Measurements from ENCODE around the gene ZNF2. TPM values are rescaled to one million over a fixed set of nuclear protein-coding genes. Genes with fewer than 3 reads are reported as not detected.

The ZNF2 gene
- total and polyA plus RNA-seq, 2 of the 13 experiments (the other 11 are each of a cell fraction or from before 2014, with no cell fraction given) = 4.3 to 6.1 TPM

GRCh38 chr2:95159690-95160449 is 5.7 kb upstream of the ZNF2 start, which contains the start of gene ZNF514 (continued):
- no peak for TF ChIP-seq SKIL (CRISPR knock-in tag; IDR thresholded peaks at IDR 0.05; ENCODE audit: borderline replicate concordance)
- no peak for TF ChIP-seq SALL1 (CRISPR knock-in tag; IDR thresholded peaks at IDR 0.05)
- TF ChIP-seq ARID4A (CRISPR knock-in tag; IDR thresholded peaks at IDR 0.05; ENCODE audit: borderline replicate concordance) = no peak
- no peak for TF ChIP-seq ZKSCAN5 (CRISPR knock-in tag; IDR thresholded peaks at IDR 0.05)
- TF ChIP-seq KDM1A (CRISPR knock-in tag; IDR thresholded peaks at IDR 0.05) = no peak
- TF ChIP-seq HOXA3 (CRISPR knock-in tag; IDR thresholded peaks at IDR 0.05) = peak; percentile 22; the same call in 1 of the 2 replicates
- TF ChIP-seq CAMTA2 (CRISPR knock-in tag; IDR thresholded peaks at IDR 0.05; ENCODE audit: borderline replicate concordance) = no peak
- TF ChIP-seq ZNF598 (CRISPR knock-in tag; IDR thresholded peaks at IDR 0.05; ENCODE audit: borderline replicate concordance) = 0 out of 2 replicates have a peak, but pooled peaks have one; percentile 33
- TF ChIP-seq ZNF530 (CRISPR knock-in tag; IDR thresholded peaks at IDR 0.05; ENCODE audit: low read depth) = no peak
- no peak for TF ChIP-seq ZNF766 (CRISPR knock-in tag; IDR thresholded peaks at IDR 0.05; ENCODE audit: borderline replicate concordance)
- TF ChIP-seq THYN1 (CRISPR knock-in tag; IDR thresholded peaks at IDR 0.05; ENCODE audit: borderline replicate concordance, low read depth) = no peak
- no peak for TF ChIP-seq ARHGAP35 (CRISPR knock-in tag; IDR thresholded peaks at IDR 0.05; ENCODE audit: borderline replicate concordance)
- TF ChIP-seq THAP9 (CRISPR knock-in tag; IDR thresholded peaks at IDR 0.05; ENCODE audit: borderline replicate concordance) = no peak
- TF ChIP-seq SMAD9 (CRISPR knock-in tag; IDR thresholded peaks at IDR 0.05) = no peak
- 0 out of 2 replicates have a peak, but pooled peaks have one; percentile 38 for TF ChIP-seq POGK (CRISPR knock-in tag; conservative IDR thresholded peaks at IDR 0.05)
- TF ChIP-seq ZNF746 (CRISPR knock-in tag; IDR thresholded peaks at IDR 0.05) = peak; percentile 49; the same call in 1 of the 2 replicates

Data from HepG2 (cell line).